ENCODE data around the gene ADPRH.
A peak's percentile ranks its signal among the peaks of the same experiment; 100 is the strongest.
"Not testable (repeated sequence)": the region's sequence is repeated elsewhere in the genome, so short reads cannot be mapped to it uniquely, and the experiment has no call there.

Gene ADPRH

DNA sequence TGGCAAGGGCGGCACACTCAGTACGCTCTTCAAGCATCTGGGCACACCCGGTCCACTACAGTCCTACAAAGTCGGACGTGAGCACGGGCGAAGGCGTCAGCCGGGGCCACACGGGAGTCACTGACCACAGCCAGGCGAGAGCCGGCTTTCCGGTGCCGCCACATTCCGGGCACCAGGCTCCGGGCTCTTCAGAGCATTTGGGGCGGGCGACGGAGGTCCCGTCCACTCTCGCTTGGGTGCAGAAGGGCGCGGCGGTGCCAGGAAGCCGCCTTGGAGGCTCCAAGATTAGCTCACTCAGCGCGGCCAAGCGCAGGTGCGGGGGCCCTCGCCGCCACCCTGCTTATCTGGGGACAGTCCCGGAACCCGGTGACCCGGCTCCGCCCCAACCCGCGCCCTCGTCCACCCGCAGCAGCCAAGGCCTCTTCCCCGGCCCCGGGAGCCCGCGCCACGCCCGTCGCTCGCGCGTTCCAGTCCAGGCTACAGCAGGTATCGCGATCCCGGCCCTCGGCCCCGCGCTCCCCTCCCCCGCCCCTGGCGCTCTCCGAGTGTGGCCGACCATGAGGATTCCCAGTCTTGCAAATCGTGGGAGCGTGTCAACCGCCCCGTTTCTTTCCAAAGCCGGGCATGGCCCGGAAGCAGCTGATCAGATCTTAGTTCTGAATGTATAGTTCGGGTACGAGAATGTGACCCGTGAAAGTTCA, at the start of gene ADPRH:
Gene ADPRH (plus strand): TSS at position 127 of the 701 bp plus-strand sequence. CDS start 2,678 bp downstream, outside the sequence.
- peak in 2 of 4 experiments; percentile 13 to 18 for DNase-seq

DNA sequence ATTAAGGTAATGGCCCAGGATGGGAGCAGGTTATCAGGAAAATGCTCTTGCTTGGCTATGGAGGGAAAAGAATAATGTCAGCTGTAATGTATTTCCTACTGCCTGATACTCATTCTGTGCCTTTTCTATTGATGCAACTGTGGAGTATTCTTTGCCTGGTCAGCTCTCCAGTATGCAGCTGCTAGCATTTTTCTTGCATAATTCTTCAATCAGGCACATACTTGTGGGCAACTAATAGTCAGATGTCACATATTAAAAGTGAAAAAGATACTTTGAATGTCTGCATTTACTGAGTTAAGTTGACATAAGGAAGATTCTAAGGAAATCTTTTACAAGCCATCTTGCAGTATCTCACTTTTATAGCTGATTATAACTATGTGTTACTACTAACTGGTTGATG, 49.4 kb upstream of the ADPRH start:
- DNase-seq, result no peak

DNA sequence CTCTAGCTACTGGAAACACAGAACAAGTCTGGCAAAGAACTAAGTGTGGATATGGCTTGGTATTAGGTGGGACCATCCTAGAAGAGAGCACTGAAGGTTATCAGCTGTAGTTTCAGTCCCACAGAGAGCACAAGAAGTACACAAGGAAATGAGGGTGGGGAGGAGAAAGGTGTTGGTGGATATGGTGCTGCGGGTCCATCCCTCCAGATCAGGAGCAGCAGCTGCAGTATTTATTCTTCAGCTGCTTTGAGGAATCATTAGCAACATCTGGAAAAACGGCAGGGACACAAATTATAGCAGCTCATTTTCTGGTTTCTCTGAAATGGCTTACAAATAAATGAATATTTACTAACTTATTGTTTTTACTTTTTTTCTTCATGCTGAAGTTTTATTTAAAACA, 48.8 kb upstream of the ADPRH start:
- no peak for DNase-seq

DNA sequence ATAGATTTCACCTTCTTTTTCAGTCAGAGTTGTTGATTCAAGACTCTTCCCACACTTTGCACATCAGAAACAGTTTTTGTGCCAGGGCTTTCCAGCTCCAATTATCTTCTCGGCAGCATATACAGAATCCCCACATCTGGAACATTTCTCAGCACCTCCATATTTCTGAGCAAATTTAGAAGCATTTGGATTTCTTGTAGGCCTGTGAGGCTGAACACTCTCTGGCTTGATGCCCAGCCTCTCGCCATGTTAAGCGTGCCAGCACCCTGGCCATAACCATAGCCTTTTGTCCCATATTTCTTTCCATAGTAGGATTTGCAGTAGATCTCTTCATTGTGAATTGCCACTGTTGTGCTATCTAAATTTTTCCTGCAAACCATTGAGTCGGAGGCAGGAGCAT, 48.1 kb upstream of the ADPRH start:
- no peak for DNase-seq

DNA sequence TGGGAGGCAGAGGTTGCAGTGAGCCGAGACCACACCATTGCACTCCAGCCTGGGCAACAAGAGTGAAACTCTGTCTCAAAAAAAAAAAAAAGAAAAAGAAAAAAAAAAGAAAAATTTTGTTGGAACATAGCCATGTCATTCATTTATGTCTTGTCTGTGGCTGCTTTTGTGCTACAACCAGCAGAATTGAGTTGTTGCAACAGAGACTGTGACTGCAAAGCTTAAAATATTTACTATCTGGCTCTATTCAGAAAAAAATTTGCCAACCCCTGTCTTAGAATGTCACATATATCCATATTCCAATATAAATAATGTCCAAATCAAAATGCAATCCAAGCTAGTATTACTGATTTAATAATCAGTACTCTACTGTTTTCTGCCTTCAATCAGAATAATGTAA, 45.0 kb upstream of the ADPRH start:
- no peak for DNase-seq

DNA sequence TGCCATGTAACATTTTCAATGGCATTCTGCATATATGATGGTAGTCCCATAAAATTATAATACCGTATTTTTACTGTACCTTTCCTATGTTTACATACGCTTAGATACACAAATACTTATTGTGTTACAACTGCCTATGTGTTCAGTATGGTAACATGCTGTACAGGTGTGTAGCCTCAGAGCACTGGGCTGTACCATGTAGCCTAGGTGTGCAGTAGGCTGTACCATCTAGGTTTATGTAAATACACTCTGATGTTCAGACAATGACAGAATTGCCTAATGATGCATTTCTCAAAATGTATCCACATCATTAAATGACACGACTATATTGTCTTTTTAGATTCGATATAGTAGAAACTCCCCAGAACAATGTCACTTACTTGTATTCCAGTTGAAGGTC, 42.5 kb upstream of the ADPRH start:
- no peak for DNase-seq

DNA sequence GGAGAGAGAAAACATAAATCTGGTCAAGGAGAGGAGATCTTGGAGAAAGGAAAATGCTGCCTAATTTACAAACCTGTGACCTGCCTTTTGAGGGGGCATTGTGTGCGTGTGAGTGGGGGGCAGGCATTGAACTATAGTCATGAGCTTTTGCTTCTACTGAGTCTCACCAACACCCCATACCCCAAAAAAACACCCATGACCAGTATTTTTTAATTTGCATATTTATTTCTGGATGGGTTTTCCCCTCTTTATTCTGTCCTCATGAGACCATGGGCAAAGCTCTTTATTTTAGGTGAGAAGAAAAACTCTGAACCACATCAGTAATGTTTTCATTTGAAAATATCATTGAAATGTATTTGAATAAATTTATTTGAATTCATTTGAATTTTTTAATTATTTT, 40.5 kb upstream of the ADPRH start:
- DNase-seq, result no peak

DNA sequence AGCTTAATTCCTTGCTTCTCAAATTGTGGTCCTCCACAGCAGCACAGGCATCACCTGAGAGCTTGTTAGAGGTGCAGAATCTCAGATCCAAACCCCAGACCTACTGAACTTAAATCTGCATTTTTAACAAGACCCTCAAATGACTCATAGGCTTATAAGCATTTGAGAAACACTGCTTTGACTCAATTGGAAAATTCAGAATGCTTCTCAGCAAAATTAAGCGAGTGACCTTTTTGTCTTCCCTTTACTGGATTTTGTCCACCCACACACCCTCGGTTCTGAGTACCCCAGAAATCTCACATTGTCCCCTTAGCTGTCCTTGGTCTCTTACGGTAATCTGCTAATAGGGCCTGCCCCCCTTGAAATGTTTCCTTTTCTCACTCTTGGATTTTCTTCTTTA, 37.7 kb upstream of the ADPRH start:
- no peak for DNase-seq

DNA sequence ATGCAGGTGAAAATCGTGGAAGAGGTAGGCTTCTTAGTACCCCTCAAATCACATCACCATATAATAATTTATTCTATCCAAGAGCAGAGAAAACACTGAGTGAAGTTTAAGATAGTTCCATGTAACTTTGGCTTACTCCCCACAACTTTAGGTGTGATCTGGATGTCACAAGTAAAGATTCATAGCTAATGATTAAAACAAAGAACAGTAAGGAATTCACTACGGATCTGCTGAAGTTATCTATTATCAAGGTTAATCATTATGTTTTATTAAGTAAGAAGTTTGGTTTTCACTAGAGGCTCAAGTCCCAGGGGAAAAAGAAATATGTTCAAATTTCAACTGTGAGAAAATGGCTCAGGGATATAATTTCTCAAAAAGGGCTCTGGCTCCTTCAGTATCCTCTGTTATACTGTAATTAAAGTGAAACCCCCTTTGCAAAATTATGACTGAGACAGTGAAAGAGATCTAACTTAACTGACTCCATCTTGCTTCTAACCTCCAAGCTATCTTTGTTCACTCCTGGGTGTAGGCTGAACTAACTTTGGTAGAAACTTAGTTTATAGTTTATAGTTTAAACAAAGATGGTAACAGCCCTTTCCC, 37.0 kb upstream of the ADPRH start:
- DNase-seq, result no peak

DNA sequence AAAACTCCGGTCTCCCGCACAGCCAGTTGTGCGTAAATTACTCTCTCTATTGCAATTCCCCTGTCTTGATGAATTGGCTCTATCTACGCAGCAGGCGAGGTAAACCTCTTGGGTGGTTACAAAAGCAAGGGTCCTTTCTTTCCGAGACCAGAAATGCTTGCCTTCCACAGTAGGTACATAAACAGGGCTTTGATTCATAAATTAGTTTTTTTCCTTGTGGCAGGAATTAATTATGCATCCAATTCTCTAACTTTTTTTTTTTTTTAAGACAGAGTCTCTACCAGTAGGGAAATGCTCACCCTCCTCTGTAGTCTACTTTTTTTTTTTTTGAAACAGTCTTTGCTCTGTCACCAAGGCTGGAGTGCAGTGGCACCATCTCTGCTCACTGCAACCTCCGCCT, 36.1 kb upstream of the ADPRH start:
- DNase-seq, result no peak

DNA sequence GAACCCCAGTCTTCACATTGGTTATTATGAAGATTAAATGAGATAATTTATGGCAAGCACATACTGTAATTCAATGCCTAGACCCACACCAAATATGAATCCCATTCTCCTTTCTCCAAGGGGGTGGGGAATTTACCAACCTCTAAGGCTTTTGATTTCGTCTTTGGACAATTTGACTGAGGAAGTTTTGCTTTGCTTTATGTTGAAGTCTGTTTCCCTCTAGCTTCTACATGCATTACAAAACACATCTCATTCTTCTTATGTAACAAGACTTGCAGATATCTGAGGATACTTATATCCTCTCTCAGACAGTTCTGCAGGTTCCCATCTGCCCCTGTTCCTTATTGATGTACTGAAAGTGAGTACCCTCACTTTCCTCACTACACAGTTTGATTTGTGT, 32.1 kb upstream of the ADPRH start:
- no peak for DNase-seq

DNA sequence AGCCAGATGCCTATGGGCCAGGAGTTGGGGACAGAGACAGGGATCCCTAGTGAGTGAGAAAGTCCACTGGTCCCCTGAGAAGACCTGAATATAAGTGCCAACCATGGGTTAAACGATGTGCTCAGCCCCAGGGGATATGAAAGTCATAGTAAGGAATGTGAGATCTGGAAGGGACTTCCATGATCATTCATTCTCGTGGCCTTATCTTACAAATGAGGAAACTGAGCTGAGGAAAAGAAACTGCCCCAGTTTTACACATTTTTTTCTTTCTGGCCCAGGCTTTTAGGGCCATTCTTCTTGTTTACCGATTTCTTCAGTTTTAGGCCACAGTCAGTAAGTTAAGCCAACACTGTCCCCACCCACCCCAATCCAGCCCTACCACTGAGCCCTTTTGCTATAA, 31.0 kb upstream of the ADPRH start:
- DNase-seq, result no peak

DNA sequence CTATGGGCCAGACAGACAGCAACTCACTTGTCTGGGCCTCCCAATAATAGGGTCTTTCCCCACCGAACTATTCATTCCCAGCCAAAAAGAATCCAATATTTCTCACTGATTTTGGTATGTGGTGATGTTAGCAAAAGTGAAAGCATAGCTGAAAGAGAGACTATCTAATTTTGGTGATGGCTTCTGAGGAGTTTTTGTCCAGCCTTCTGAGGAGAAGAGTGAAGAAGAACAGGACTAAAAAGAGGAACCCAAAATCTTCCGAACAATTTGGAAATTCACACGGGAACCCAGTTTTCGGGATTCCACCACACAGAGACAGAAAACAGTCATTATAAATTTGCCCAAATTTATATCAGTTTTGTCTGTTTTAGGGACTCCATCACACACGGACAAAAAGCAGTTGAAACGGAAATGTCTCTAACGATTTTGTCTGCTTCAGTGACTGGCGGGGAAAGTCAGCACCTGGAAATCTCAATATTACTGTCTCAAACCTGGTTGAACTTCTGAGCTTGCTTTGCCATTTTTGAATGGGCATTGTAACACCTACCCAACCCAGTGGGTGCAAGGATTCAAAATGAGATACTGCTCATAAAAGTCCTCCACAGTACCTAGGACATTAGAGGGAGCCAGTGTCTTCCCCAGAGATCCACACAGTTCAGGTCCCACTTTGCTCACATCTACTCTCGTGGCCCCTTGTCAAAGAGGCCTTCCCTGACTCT, 28.9 kb upstream of the ADPRH start:
- no peak for DNase-seq

DNA sequence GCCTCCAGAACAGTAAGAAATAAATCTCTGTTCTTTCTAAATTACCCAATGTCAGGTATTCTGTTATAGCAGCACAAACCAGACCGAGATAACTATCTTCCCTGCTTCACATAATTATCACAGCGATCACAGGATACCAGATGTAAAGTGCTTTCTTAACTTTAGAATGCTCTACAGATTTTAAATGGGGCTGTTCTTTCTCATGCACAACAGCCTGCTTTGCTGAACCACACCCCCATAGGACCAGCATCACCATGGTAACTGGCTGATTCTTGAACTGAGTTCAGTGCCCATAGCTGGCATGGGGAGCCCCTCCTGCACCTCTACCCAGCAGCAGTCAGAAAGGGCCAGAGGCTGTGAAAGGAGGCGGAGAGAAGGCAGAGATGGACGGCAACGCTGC, 27.7 kb upstream of the ADPRH start:
- no peak for DNase-seq

DNA sequence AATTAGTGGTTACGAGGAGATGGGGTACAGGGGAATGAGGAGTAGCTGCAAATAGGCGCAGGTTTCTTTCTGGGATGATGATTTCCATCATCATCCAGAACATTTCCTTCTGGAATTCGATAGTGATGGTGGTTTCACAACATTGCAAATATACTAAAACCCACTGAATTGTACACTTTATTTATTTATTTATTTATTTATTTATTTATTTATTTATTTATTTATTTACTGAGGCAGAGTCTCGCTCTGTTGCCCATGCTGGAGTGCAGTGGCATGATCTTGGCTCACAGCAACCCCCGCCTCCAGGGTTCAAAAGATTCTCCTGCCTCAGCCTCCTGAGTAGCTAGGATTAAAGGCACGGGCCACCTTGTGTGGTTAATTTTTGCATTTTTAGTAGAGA, 26.4 kb upstream of the ADPRH start:
- not testable (repeated sequence) for DNase-seq

DNA sequence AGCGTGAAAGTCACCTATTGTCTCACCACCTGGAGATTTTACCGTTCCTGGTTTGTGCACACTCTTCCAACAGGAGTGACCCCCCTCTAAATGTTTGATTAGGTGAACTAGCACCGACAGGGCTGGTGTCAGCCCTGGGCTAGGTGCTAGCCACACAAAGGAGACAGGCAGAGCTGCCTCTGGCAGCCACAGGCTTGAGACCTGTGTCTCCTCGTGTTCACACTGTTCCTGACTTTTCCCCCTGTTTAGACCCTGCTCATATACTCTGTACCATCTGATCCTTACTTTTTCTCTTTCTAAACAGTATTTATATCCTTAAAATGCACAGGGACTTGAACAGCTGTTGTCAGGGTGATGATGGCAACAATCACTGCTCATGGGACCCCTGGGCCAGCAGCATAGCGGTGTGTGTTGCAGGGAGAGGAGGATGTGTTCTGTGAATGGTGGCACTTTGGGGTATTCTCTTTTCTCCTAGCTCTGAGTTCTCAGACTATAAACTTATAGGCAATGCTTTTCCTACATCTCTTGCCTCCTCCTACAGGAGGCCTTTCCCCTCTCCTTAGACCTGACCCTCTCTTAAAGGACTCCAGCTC, 25.4 kb upstream of the ADPRH start:
- DNase-seq, result no peak

DNA sequence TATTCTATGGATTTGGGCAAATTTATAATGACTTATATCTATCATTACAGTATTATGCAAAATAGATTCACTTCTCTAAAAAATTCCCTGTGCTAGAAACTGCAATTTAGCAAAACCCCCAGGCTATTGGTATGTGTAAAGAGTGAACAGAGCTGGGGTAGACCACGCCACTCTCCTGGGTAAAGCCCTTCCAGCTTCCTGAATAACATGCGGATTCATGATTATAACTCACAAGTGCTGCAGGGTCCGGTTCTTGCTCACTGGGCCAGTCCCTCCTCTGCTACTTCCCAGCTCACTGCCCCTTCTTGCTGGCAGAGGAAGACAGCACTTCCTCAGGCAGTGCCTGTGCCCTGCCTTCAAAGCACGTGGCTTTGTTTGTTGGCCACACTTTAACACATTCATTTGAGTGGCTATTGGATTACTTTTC, 24.0 kb upstream of the ADPRH start:
- DNase-seq, result no peak

DNA sequence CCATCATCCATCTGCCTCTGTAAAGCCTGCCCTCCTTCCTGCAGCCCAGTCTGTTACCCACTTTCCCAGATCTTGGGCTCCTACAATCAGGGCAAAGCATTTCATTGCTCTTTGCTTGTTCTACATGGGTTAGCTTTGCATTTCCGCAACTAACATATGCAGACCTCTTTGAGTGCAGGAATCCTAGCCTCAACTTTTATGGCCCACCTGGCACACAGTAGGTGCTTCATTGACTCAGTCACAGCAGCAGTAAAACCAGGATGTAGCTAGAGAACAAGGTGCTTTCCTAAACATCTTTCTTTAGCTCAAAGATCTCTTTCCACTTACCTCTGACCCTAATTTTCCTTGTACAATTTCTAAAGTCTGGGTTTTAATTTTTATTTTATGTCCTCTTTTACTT, 23.4 kb upstream of the ADPRH start:
- no peak for DNase-seq

DNA sequence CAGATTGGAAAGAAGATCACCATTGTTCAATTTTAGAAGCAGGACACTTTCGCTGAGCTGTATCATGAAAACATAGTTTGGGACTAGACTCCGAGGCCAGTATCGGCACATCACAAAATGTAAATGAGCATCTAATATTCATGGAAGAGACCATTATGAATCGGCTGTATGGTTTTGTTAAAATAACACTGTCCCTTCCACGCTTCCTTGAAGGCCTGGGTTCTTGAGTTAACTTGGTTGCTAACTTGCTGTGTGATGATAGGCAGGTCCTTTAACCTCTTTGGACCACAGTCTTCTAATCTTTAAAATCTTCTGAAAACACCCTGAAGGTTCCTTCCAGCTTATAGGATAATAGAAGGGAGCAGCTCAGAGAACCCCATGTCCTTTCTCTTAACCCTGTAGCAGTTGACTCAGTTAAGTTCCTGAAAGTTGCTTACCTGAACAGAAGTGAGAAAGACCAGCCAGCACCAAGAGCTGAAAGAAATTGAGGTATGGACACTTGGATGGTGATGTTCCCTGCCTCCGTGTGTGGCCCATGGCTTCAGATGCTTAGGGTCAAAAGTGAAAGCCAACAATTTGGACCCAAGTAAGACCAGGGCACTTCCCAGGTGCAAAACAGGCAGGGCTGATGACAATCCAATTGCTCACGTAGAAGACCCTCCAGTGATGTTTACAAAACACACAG, 22.0 kb upstream of the ADPRH start:
- no peak for DNase-seq

DNA sequence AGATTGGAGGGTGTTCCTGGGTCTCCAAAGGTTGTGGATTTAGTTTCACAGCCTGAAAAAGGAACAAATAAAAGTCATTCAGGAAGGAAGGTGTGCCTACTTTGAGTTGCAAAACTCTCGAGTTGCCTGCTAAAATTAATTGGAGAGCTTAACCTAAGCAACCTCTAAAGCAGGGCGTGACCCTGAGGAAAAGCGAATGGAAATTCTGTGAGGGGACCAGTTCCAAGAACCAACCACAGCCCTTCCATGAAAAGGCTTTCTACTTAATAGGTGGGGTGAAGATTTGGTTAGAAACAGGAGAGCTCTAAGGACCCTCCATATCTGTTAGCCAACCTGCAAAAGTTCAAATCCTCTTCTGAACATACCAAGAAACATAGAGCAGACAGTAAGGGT, 21.4 kb upstream of the ADPRH start:
- DNase-seq, result no peak

DNA sequence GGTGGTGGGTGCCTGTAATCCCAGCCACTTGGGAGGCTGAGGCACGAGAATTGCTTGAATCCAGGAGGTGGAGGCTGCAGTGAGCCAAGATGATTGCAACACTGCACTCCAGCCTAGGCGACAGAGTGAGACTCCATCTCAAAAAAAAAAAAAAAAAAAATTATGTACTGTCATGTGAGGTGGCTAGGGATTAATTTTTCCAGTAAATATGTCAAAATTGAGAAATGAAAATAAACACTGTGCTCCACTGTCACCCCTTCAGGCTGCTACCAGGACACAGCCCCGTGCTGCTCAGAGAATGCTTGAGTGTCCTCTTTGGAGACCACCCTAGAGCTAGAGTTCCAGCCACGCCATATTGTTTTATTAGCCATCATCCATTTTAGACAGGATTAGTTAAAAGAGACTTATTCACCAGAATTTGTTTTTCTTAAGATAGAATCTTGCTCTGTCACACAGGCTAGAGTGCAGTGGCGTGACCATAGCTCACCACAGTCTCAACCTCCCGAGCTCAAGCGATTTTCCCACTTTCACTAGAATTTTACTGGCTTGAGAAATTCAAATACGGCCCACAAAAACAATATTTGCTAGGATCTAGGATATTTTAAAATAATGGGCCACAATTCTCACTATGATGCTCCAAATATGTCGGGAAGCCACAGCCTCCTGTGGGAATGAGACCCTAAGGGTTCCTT, 20.5 kb upstream of the ADPRH start:
- DNase-seq, result no peak

DNA sequence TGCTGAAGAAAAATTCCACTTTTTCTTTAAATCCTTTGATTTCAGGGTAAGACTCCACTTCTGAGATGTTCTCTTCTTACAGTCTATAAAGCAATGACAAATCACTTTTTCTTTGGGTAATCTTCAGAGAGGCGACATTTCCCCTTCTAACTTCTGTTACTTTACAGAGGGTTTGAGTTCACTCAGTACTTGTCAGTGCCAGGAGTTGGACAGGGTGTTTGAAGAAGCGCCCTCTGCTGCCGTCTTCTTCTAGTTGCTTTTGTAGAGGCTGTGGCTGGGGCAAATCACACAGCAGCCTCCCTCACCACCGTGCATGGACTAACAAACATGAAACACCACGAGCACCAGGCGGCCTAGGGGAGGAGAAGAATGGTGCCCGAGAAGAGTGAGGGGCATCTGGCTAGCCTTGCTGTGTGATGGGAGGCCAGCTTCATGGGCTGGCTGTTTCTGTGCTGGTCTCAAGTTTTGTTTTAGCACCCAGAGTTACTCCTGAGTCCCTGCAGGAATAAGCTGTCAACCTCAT, 19.8 kb upstream of the ADPRH start, which contains the start of gene CD80:
Gene CD80 (minus strand): TSS at position 174 of the 523 bp plus-strand sequence. CDS start 1,886 bp downstream, outside the sequence.
- no peak for DNase-seq
